H9 (cell line): ENCODE results near the gene OR1J2. TPM values are rescaled to one million over a fixed set of nuclear protein-coding genes. Genes with fewer than 3 reads are reported as not detected.

Experiments
- DNase-seq: peaks from one replicate; pipeline ENCODE4 v3.0.0-alpha.2; 2017
- H2AFZ ChIP-seq: one replicate; pipeline ENCODE4 v1.6.1; 2013; ENCODE audit warnings: mild to moderate bottlenecking, low read length, control low read depth, moderate library complexity
- H2AK5ac ChIP-seq: 2 replicates; pipeline ENCODE4 v1.6.1; 2013; ENCODE audit warnings: low read length, control low read depth, mixed read lengths; ENCODE audit not compliant: insufficient read length
- H2BK120ac ChIP-seq: one replicate; pipeline ENCODE4 v1.6.1; 2013; ENCODE audit warnings: low read depth, mild to moderate bottlenecking, low read length, control low read depth, inconsistent platforms; ENCODE audit not compliant: poor library complexity, severe bottlenecking
- H2BK12ac ChIP-seq: 2 replicates; pipeline ENCODE4 v1.6.1; 2013; ENCODE audit warnings: low read length, control low read depth, mixed read lengths, low read depth; ENCODE audit not compliant: insufficient read length
- H2BK15ac ChIP-seq: 2 replicates; pipeline ENCODE4 v1.6.1; 2013; ENCODE audit warnings: low read depth, low read length, control low read depth
- H2BK20ac ChIP-seq: one replicate; pipeline ENCODE4 v1.6.1; 2013; ENCODE audit warnings: low read depth, mild to moderate bottlenecking, low read length, control low read depth, inconsistent platforms; ENCODE audit not compliant: poor library complexity, severe bottlenecking
- H2BK5ac ChIP-seq: 2 replicates; pipeline ENCODE4 v1.6.1; 2013; ENCODE audit warnings: low read length, control low read depth, mixed read lengths; ENCODE audit not compliant: insufficient read length
- H3K14ac ChIP-seq: 2 replicates; pipeline ENCODE4 v1.6.1; 2013; ENCODE audit warnings: low read length, control low read depth; ENCODE audit not compliant: insufficient read depth
- H3K18ac ChIP-seq: 2 replicates; pipeline ENCODE4 v1.6.1; 2013; ENCODE audit warnings: low read depth, mild to moderate bottlenecking, mixed read lengths, low read length, control low read depth; ENCODE audit not compliant: insufficient read length
- H3K23ac ChIP-seq: 2 replicates; pipeline ENCODE4 v1.6.1; 2013; ENCODE audit warnings: low read length, control low read depth, mixed read lengths, low read depth; ENCODE audit not compliant: insufficient read length
- H3K23me2 ChIP-seq: 2 replicates; pipeline ENCODE4 v1.6.1; 2013; ENCODE audit warnings: low read depth, mild to moderate bottlenecking, mixed read lengths, low read length, control low read depth; ENCODE audit not compliant: insufficient read length, poor library complexity, severe bottlenecking
- H3K27ac ChIP-seq: 2 replicates; pipeline ENCODE4 v1.5.1; 2013; ENCODE audit warnings: low read length, control low read depth, mixed read lengths, low read depth; ENCODE audit not compliant: insufficient read length
- H3K27me3 ChIP-seq: 2 replicates; pipeline ENCODE4 v1.6.1; 2013; ENCODE audit warnings: low read length, control low read depth, inconsistent platforms; ENCODE audit not compliant: insufficient read depth
- H3K4ac ChIP-seq: 2 replicates; pipeline ENCODE4 v1.6.1; 2013; ENCODE audit warnings: low read depth, mild to moderate bottlenecking, control low read depth, inconsistent platforms, low read length, moderate library complexity
- H3K4me1 ChIP-seq: 2 replicates; pipeline ENCODE4 v1.6.1; 2013; ENCODE audit warnings: low read length, control low read depth, inconsistent platforms; ENCODE audit not compliant: insufficient read depth
- H3K4me2 ChIP-seq: 2 replicates; pipeline ENCODE4 v1.6.1; 2013; ENCODE audit warnings: low read length, control low read depth, mixed read lengths; ENCODE audit not compliant: insufficient read length, insufficient read depth
- H3K56ac ChIP-seq: 2 replicates; pipeline ENCODE4 v1.6.1; 2013; ENCODE audit warnings: low read depth, mild to moderate bottlenecking, mixed read lengths, low read length, control low read depth; ENCODE audit not compliant: insufficient read length
- H3K79me1 ChIP-seq: 2 replicates; pipeline ENCODE4 v1.6.1; 2013; ENCODE audit warnings: low read depth, mild to moderate bottlenecking, moderate library complexity, low read length, control low read depth, inconsistent platforms; ENCODE audit not compliant: insufficient read depth, poor library complexity, severe bottlenecking
- H3K79me2 ChIP-seq: 2 replicates; pipeline ENCODE4 v1.6.1; 2013; ENCODE audit warnings: low read length, control low read depth, inconsistent platforms; ENCODE audit not compliant: insufficient read depth
- H3K9ac ChIP-seq: 2 replicates; pipeline ENCODE4 v1.6.1; 2013; ENCODE audit warnings: low read length, control low read depth, mixed read lengths; ENCODE audit not compliant: insufficient read length; ENCODE audit errors: extremely low read depth
- H3K9me3 ChIP-seq: one replicate; pipeline ENCODE4 v1.6.1; 2013; ENCODE audit warnings: low read depth, low read length, inconsistent platforms; ENCODE audit not compliant: control insufficient read depth
- H3T11ph ChIP-seq: one replicate; pipeline ENCODE4 v1.6.1; 2013; ENCODE audit warnings: mild to moderate bottlenecking, low read length, control low read depth, inconsistent platforms
- H4K20me1 ChIP-seq: one replicate; pipeline ENCODE4 v1.6.1; 2013; ENCODE audit not compliant: control insufficient read depth, insufficient read length, insufficient read depth
- H4K5ac ChIP-seq: 2 replicates; pipeline ENCODE4 v1.6.1; 2013; ENCODE audit warnings: low read depth, mild to moderate bottlenecking, mixed read lengths, low read length, control low read depth; ENCODE audit not compliant: insufficient read length
- H4K8ac ChIP-seq: replicated peaks from 2 replicates; pipeline ENCODE4 v1.6.1; 2013; ENCODE audit warnings: low read length, control low read depth, mixed read lengths, low read depth; ENCODE audit not compliant: insufficient read length
- H4K91ac ChIP-seq: 2 replicates; pipeline ENCODE4 v1.6.1; 2013; ENCODE audit warnings: low read depth, mild to moderate bottlenecking, moderate library complexity, mixed read lengths, low read length, control low read depth; ENCODE audit not compliant: insufficient read length
- H3K27ac Mint-ChIP-seq, 3 experiments: 2 replicates in 2 of 3; 3 replicates in 1 of 3; pipeline ENCODE4 v1.8.0; 2020 to 2021; ENCODE audit warnings: mixed read lengths in 3 of 3, mild to moderate bottlenecking in 1 of 3, moderate library complexity in 1 of 3
- H3K27me3 Mint-ChIP-seq: 2 replicates; pipeline ENCODE4 v1.8.0; 2021; ENCODE audit warnings: low read depth, mild to moderate bottlenecking, moderate library complexity, mixed read lengths
- H3K36me3 Mint-ChIP-seq, 3 experiments: 2 replicates in 2 of 3; 3 replicates in 1 of 3; pipeline ENCODE4 v1.8.0; 2020 to 2021; ENCODE audit warnings: low read depth in 3 of 3, mixed read lengths in 3 of 3; ENCODE audit not compliant: insufficient read depth in 1 of 3
- H3K4me1 Mint-ChIP-seq, 2 experiments: 2 replicates each; pipeline ENCODE4 v1.8.0; 2020; ENCODE audit warnings: mixed read lengths in 2 of 2
- H3K4me3 Mint-ChIP-seq, 2 experiments: 2 replicates in 1 of 2; 3 replicates in 1 of 2; pipeline ENCODE4 v1.8.0; 2020 to 2021; ENCODE audit warnings: mild to moderate bottlenecking in 2 of 2, mixed read lengths in 2 of 2, moderate library complexity in 1 of 2
- H3K9me3 Mint-ChIP-seq, 2 experiments: 2 replicates in 1 of 2; 3 replicates in 1 of 2; pipeline ENCODE4 v1.8.0; 2020; ENCODE audit warnings: mild to moderate bottlenecking in 2 of 2, mixed read lengths in 2 of 2, moderate library complexity in 1 of 2
- CTCF ChIP-seq: fragments of 200-600 bp; sonication (generic); conservative IDR thresholded peaks from 3 replicates; pipeline ENCODE4 v1.8.0; 2021; ENCODE audit warnings: antibody characterized with exemption, mild to moderate bottlenecking
- WGBS: extraction: QIAGEN DNeasy Blood & Tissue Kit; methylation state at CpG from one replicate; pipeline ENCODE4 v1.1.7; 2013; ENCODE audit warnings: missing lambda C conversion rate, low lambda C conversion rate, mixed read lengths; ENCODE audit not compliant: insufficient read length; ENCODE audit errors: extremely low coverage; 5-methylcytosine and 5-hydroxymethylcytosine counted together
- total RNA-seq: library from RNA; stranded (reverse); gene quantifications from 2 replicates; pipeline ENCODE4 v1.2.1, GENCODE V29; 2021

OR1J2 gene
- total RNA-seq, 1 experiment from 2014 or later = not detected

GRCh38 chr9:122479062-122479461, 31.5 kb upstream of the OR1J2 start:
- Histone ChIP-seq H2BK5ac (no peak overlapping the region), H2AK5ac (no peak overlapping the region), H3K9ac (no peak overlapping the region), H2BK120ac (no peak overlapping the region), H3K4me2 (no peak overlapping the region), H3K4ac (no peak overlapping the region), H3K27ac (no peak overlapping the region), H3K23ac (no peak overlapping the region), H3K4me1 (no peaks in the 10 kb centered on the region), H4K8ac (no peak overlapping the region), H3K27me3 (no peaks in the 10 kb centered on the region), H3K18ac (no peak overlapping the region), H2BK20ac (no peak overlapping the region), H3K9me3 (peaks cover 21% of the 10 kb centered on the region), H4K20me1 (no peaks in the 10 kb centered on the region), H4K5ac (no peak overlapping the region), H3K23me2 (no peaks in the 10 kb centered on the region), H3T11ph (no peak overlapping the region), H2BK15ac (no peak overlapping the region), H3K56ac (no peak overlapping the region), H3K79me2 (no peaks in the 10 kb centered on the region), H3K79me1 (no peaks in the 10 kb centered on the region), H3K14ac (no peak overlapping the region), H2BK12ac (no peak overlapping the region), H2AFZ (no peak overlapping the region), H4K91ac (no peak overlapping the region)
- TF ChIP-seq CTCF = no peak
- peaks cover 0 to 18% (median 0%) of the 10 kb centered on the region in 3 experiments; a peak in 3 of 7 replicates for H3K36me3 Mint-ChIP-seq
- peaks cover 8% of the 10 kb centered on the region; the same call in 1 of the 2 replicates for H3K27me3 Mint-ChIP-seq
- peaks cover 67 to 89% of the 10 kb centered on the region in 2 experiments for H3K9me3 Mint-ChIP-seq
- H3K27ac Mint-ChIP-seq = no peak overlapping the region
- no CpG with 5 or more reads among the region's 5 CpGs for WGBS
- H3K4me1 Mint-ChIP-seq = no peaks in the 10 kb centered on the region
- H3K4me3 Mint-ChIP-seq = no peak overlapping the region; a peak in 1 of 5 replicates
- DNase-seq = no peak
